Retinal pigment epithelial cell (primary cell): ENCODE data around the gene HRNR.

Source experiments
- DNase-seq: peaks from one replicate; pipeline ENCODE4 v3.0.0-alpha.2; 2010; ENCODE audit warnings: low read depth
- H3K4me3 ChIP-seq: 2 replicates; pipeline ENCODE4 v1.5.1; 2011; ENCODE audit warnings: mild to moderate bottlenecking, low read length, control low read depth, moderate library complexity
- CTCF ChIP-seq: conservative IDR thresholded peaks from 2 replicates; pipeline ENCODE4 v1.5.1; 2011; ENCODE audit warnings: low read depth, low read length, control low read depth, inconsistent platforms

HRNR gene

GRCh38 chr1:152198982-152199381, 25.0 kb downstream of the HRNR start:
- no peak for DNase-seq
- no peak overlapping the region for H3K4me3 ChIP-seq
- TF ChIP-seq CTCF, result no peak

- no peak for TF ChIP-seq CTCF
- no peak overlapping the region for H3K4me3 ChIP-seq
- no peak for DNase-seq
Observed at GRCh38 chr1:152197361-152197941, 26.5 kb downstream of the HRNR start.

- TF ChIP-seq CTCF, result no peak
- DNase-seq, result no peak
- H3K4me3 ChIP-seq, result no peak overlapping the region
Observed at GRCh38 chr1:152191711-152192110, 32.3 kb downstream of the HRNR start.

GRCh38 chr1:152191260-152191659, 32.7 kb downstream of the HRNR start:
- no peak for DNase-seq
- no peak for TF ChIP-seq CTCF
- no peak overlapping the region for H3K4me3 ChIP-seq

GRCh38 chr1:152190589-152190988, 33.4 kb downstream of the HRNR start:
- no peak overlapping the region for H3K4me3 ChIP-seq
- no peak for DNase-seq
- TF ChIP-seq CTCF, result no peak

- peak overlapping the region; percentile 51 for H3K4me3 ChIP-seq
- TF ChIP-seq CTCF, result peak; percentile 81
- no peak for DNase-seq
Observed at GRCh38 chr1:152189657-152190442, 34.1 kb downstream of the HRNR start.
